Thymus (tissue), 11 donors: Measurements from ENCODE around the gene ZNF681. TPM values are rescaled to one million over a fixed set of nuclear protein-coding genes. Genes with fewer than 3 reads are reported as not detected.
A peak's percentile ranks its signal among the peaks of the same experiment; 100 is the strongest.
"Not testable (repeated sequence)": the region's sequence is repeated elsewhere in the genome, so short reads cannot be mapped to it uniquely, and the experiment has no call there.

Source experiments
- DNase-seq, 9 donors: peaks; one replicate each; pipeline ENCODE4 v3.0.0-alpha.2; 2013; ENCODE audit warnings: low spot score in 9 of 9, low read depth in 6 of 9, missing footprints in 1 of 9
- H3K27ac ChIP-seq, 2 donors: one replicate each; pipeline ENCODE4 v1.5.1; 2013; ENCODE audit warnings: control low read depth in 1 of 2, low read depth in 1 of 2, low read length in 1 of 2, mild to moderate bottlenecking in 1 of 2, moderate library complexity in 1 of 2
- H3K27me3 ChIP-seq, 2 donors: one replicate each; pipeline ENCODE4 v1.5.1; 2013; ENCODE audit warnings: low read length in 1 of 2; ENCODE audit not compliant: control insufficient read depth in 2 of 2, insufficient read depth in 1 of 2
- H3K36me3 ChIP-seq, 2 donors: one replicate each; pipeline ENCODE4 v1.5.1; 2013; ENCODE audit warnings: low read length in 1 of 2, mild to moderate bottlenecking in 1 of 2, moderate library complexity in 1 of 2; ENCODE audit not compliant: control insufficient read depth in 2 of 2, insufficient read depth in 2 of 2
- H3K4me1 ChIP-seq, 2 donors: one replicate each; pipeline ENCODE4 v1.5.1; 2013; ENCODE audit warnings: low read length in 2 of 2; ENCODE audit not compliant: control insufficient read depth in 2 of 2, insufficient read depth in 2 of 2
- H3K4me3 ChIP-seq, 2 donors: one replicate each; pipeline ENCODE4 v1.5.1; 2013; ENCODE audit warnings: low read length in 2 of 2, control low read depth in 1 of 2, mild to moderate bottlenecking in 1 of 2
- H3K9me3 ChIP-seq, 2 donors: one replicate each; pipeline ENCODE4 v1.5.1; 2013; ENCODE audit warnings: low read length in 1 of 2, mild to moderate bottlenecking in 1 of 2; ENCODE audit not compliant: control insufficient read depth in 2 of 2, insufficient read depth in 1 of 2
- WGBS: extraction: QIAGEN DNeasy Blood & Tissue Kit; methylation state at CpG from one replicate; pipeline ENCODE4 v1.1.7; 2013; 5-methylcytosine and 5-hydroxymethylcytosine counted together
- polyA plus RNA-seq: library from polyadenylated mRNA; stranded (reverse); fragments of 200-250 nt; gene quantifications from one replicate; pipeline ENCODE4 v1.2.3, GENCODE V29; 2013
- total RNA-seq: library from RNA; stranded (reverse); fragments of 120-200 nt; gene quantifications from one replicate; pipeline ENCODE4 v1.2.4, GENCODE V29; 2013
- donor health status: healthy.

The ZNF681 gene
- total and polyA plus RNA-seq, 2 donors: 2.8 to 3.9 TPM

DNA sequence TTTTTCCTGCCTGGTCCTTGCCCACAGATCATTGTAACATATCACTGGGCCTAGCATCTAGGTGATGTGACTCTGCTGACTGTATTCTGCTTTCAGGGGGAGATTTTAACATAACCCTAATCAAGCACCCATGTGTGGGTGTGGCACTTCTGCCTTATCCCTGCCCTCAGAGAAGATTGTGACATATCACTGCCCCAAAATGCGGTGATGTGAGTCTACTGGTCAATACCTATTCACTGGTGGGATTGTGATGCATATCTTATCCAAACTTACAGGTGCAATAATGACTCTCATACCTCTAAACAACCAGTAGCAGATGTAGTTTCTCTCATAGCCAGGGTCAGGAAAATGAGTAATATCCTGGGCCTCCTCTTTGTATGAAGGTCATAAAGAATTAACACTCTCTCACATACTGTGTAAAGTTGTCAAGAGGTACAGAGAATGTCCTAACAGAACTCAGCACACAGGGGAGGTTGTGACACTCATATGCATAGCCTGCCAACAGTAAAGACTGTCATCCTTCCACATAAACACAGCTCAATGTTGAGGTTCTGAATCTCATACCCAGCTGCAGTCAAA, 12.1 kb upstream of the ZNF681 start:
- DNase-seq: no peak
- no peaks in the 10 kb centered on the region for H3K36me3 ChIP-seq
- no peaks in the 10 kb centered on the region for H3K27me3 ChIP-seq
- H3K4me1 ChIP-seq: no peaks in the 10 kb centered on the region
- no peak overlapping the region for H3K4me3 ChIP-seq
- H3K27ac ChIP-seq: no peak overlapping the region
- H3K9me3 ChIP-seq: no peaks in the 10 kb centered on the region
- WGBS: 94% methylated on average over 1 of the region's 1 CpG

DNA sequence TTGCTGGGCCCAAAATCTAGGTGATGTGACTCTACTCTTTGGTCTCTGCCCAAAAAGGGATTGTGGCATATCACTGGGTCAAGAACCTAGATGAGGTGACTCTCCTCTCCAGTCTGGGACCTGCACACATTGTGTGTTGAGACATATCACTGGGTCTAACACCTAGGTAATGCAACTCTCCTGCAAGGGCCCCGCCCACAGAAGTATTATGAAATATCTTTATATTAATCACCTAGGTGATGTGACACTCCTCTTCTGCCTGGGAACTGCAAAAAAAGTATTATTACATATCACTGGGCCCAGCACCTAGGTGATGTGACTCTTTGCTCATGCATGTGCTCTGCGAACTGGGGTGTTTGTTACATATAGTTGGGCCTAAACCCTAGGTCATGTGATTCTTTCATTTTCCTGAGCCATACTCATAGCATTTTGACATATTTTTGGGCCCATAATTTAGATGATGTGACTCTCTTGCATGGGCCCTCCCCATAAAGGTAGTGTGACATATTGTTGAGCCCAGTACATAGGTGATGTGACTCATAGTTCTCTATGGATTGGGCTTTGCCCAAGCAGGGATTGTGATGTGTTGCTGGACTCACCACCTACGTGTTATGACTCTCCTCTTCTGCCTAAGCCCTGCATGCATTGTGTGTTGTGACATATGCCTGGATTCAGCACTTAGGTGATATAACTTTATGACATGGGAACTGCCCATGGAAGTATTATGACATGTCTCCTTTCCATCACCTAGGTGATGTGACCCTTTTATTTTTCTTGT, 11.2 kb upstream of the ZNF681 start:
- no peaks in the 10 kb centered on the region for H3K4me1 ChIP-seq
- H3K4me3 ChIP-seq: no peak overlapping the region
- no peaks in the 10 kb centered on the region for H3K9me3 ChIP-seq
- H3K36me3 ChIP-seq: no peaks in the 10 kb centered on the region
- WGBS: 94% methylated on average over 3 of the region's 3 CpGs
- no peaks in the 10 kb centered on the region for H3K27me3 ChIP-seq
- DNase-seq: no peak
- H3K27ac ChIP-seq: no peak overlapping the region

DNA sequence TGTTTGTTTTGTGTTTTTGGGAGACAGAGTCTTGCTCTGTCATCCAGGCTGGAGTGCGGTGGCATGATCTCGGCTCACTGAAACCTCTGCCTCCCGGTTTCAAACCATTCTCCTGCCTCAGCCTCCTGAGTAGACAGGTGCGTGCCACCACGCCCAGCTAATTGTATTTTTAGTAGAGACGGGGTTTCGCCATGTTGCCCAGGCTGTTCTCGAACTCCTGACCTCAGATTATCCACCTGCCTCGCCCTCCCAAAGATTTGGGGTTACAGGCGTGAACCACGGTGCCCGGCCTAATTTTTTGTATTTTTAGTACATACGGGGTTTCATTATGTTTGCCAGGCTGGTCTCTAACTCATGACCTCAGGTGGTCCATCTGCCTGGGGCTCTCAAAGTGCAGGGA, 8.3 kb upstream of the ZNF681 start:
- H3K4me3 ChIP-seq: no peak overlapping the region
- no peak for DNase-seq
- WGBS: 90% methylated on average over 13 of the region's 13 CpGs
- no peak overlapping the region for H3K27ac ChIP-seq
- H3K27me3 ChIP-seq: no peaks in the 10 kb centered on the region
- no peaks in the 10 kb centered on the region for H3K4me1 ChIP-seq
- no peaks in the 10 kb centered on the region for H3K36me3 ChIP-seq
- no peaks in the 10 kb centered on the region for H3K9me3 ChIP-seq

DNA sequence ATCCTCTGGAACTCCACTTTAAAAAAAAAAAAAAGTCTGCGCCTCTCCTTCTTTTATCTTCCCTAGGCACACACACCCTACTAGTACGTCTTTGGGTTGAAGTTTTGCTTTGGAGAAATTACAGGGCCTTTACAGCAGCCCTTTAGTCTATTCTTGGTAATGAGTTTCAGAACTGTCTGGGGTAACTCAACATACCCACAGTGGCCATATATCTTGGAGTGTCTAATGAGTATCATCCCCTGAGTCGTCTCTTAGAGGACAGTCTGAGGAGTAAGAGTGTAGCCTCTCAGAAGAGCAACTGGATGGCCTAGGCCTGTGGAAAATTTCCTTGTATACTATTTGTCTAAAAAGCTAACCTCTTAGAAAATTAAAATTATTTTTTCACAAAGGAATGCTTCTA, 6.1 kb upstream of the ZNF681 start:
- Histone ChIP-seq H3K27ac (no peak overlapping the region), H3K9me3 (peaks cover 0 to 2% of the 10 kb centered on the region in 2 donors), H3K27me3 (no peaks in the 10 kb centered on the region), H3K4me1 (no peaks in the 10 kb centered on the region), H3K36me3 (no peaks in the 10 kb centered on the region), H3K4me3 (no peak overlapping the region)
- no peak for DNase-seq
- WGBS: 85% methylated on average over 3 of the region's 3 CpGs

DNA sequence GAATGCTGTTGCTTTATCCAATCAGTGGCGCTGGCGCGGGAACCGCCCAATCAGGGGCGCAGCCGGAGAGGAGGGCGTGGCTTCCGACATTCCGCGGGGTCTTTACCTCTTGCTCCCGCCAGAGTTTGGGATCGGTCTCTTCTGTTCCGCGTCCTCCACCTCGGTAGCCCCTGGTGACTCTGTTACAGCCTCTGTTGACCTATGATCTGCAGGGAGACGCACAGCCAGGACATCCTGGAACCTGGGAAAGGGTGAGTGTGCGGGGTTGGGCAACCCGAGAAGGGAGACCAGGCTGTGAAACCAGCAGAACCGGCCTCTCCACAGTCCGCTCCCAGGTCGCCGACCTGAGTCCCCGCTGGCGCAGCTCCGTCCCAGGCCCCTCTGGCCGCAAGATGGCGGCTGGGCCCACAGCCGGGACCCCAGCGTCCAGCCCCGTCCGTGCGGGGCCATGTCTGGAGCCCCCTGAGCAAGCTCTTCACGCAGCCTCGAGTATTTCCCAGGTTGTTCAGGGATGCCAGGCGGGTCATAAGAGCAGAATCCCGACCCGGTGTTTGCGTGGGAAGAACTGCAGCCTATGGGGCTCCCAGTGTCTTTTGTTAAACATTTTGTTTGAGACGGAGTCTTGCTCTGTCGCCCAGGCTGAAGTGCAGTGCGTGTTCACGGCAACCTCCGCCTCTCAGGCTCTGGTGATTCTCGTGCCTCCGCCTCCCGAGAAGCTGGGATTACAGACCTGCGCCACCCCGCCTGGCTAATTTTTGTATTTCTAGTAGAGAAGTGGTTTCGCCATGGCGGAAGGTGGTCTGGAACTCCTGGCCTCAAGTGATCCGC, 4.4 kb upstream of the ZNF681 start:
- Histone ChIP-seq H3K36me3 (no peaks in the 10 kb centered on the region), H3K4me1 (peaks cover 0 to 4% of the 10 kb centered on the region in 2 donors), H3K9me3 (peaks cover 0 to 2% of the 10 kb centered on the region in 2 donors), H3K27ac (peak overlapping the region; percentile 37 to 56), H3K4me3 (peak overlapping the region; percentile 61 to 77), H3K27me3 (no peaks in the 10 kb centered on the region)
- WGBS: 6% methylated on average over 51 of the region's 51 CpGs
- peak; percentile 52 to 87 (median 68) for DNase-seq

DNA sequence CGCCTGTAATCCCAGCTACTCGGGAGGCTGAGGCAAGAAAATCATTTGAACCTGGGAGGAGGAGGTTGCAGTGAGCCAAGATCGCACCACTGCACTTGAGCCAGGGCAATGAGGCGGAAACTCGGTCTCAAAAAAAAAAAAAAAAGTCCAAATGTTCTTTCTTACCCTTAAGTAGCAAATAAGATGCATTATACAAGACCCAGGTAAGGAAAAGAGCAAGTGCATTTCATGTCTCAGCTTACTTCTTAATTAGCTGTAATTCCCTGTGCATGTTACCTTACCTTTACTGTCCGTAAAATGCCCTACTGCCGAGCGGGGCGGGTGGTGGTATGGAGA, 3.8 kb upstream of the ZNF681 start:
- no peak for DNase-seq
- H3K4me3 ChIP-seq: peak overlapping the region; percentile 61 to 77
- H3K9me3 ChIP-seq: peaks cover 0 to 2% of the 10 kb centered on the region in 2 donors
- no peaks in the 10 kb centered on the region for H3K36me3 ChIP-seq
- H3K27me3 ChIP-seq: no peaks in the 10 kb centered on the region
- WGBS: 41% methylated on average over 9 of the region's 9 CpGs
- H3K27ac ChIP-seq: no peak overlapping the region
- peaks cover 0 to 4% of the 10 kb centered on the region in 2 donors for H3K4me1 ChIP-seq

DNA sequence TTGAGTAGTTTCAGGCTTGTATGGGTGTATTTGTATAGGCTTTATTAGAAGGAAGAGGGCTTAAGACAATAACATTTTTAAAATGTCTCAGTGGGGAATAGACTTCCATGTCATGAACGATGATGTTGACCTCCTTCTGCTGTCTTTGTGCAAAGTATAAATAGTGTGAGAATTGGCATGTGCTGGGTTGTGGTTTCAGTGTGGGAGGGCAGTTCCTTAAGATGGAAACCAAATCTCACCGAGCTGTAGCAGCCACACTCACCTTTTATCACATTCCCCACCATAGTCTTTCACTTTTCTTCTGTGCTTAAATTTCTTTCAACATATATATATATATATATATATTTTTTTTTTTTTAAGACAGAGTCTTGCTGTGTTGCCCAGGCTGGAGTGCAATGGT, 1.6 kb upstream of the ZNF681 start:
- H3K4me1 ChIP-seq, H3K27ac ChIP-seq, H3K9me3 ChIP-seq, H3K27me3 ChIP-seq, H3K36me3 ChIP-seq, H3K4me3 ChIP-seq: not testable (repeated sequence)
- WGBS: 26% methylated on average over 2 of the region's 2 CpGs
- DNase-seq: peak in 1 of 9 donors; percentile 4

DNA sequence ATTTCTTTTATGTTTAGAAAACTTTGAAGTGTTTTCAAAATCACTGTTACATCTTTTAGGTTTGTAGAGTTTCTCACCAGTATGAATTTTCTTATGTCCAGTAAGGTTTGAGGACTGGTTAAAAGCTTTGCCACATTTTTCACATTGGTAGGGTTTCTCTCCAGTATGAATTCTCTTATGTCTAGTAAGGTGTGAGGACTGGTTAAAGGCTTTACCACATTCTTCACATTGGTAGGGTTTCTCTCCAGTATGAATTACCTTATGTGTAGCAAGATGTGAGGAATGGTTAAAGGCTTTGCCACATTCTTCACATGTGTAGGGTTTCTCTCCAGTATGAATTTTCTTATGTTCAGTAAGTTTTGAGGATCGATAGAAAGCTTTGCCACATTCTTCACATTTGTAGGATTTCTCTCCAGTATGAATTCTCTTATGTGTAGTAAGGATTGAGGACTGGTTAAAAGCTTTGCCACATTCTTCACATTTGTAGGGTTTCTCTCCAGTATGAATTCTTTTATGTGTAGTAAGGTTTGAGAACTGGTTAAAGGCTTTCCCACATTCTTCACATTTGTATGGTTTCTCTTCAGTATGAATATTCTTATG, 15.0 kb downstream of the ZNF681 start:
- H3K4me3 ChIP-seq, H3K9me3 ChIP-seq, H3K4me1 ChIP-seq, H3K27ac ChIP-seq, H3K27me3 ChIP-seq, DNase-seq, H3K36me3 ChIP-seq: not testable (repeated sequence)
- 100% methylated on average over 1 of the region's 1 CpG for WGBS
